Duodenal mucosa (tissue), 2 donors: ENCODE data around the gene FRMD4B.

ENCODE experiments used
- H3K27ac ChIP-seq: one replicate; pipeline ENCODE4 v1.7.0; 2013; ENCODE audit warnings: low read depth, low read length
- H3K27me3 ChIP-seq, 2 donors: one replicate each; pipeline ENCODE4 v1.7.0; 2013; ENCODE audit warnings: low read length in 2 of 2, control low read depth in 1 of 2; ENCODE audit not compliant: insufficient read depth in 2 of 2, control insufficient read depth in 1 of 2
- H3K36me3 ChIP-seq, 2 donors: one replicate each; pipeline ENCODE4 v1.7.0; 2013; ENCODE audit warnings: low read length in 2 of 2, control low read depth in 1 of 2; ENCODE audit not compliant: insufficient read depth in 2 of 2, control insufficient read depth in 1 of 2
- H3K4me1 ChIP-seq, 2 donors: one replicate each; pipeline ENCODE4 v1.7.0; 2013; ENCODE audit warnings: low read length in 2 of 2, control low read depth in 1 of 2; ENCODE audit not compliant: insufficient read depth in 2 of 2, control insufficient read depth in 1 of 2
- H3K4me3 ChIP-seq, 2 donors: one replicate each; pipeline ENCODE4 v1.7.0; 2013; ENCODE audit warnings: low read length in 2 of 2, low read depth in 1 of 2
- H3K9ac ChIP-seq, 2 donors: one replicate each; pipeline ENCODE4 v1.7.0; 2013; ENCODE audit warnings: low read length in 2 of 2, low read depth in 1 of 2
- H3K9me3 ChIP-seq, 2 donors: one replicate each; pipeline ENCODE4 v1.7.0; 2013; ENCODE audit warnings: low read length in 2 of 2, control low read depth in 1 of 2; ENCODE audit not compliant: control insufficient read depth in 1 of 2

FRMD4B gene

DNA sequence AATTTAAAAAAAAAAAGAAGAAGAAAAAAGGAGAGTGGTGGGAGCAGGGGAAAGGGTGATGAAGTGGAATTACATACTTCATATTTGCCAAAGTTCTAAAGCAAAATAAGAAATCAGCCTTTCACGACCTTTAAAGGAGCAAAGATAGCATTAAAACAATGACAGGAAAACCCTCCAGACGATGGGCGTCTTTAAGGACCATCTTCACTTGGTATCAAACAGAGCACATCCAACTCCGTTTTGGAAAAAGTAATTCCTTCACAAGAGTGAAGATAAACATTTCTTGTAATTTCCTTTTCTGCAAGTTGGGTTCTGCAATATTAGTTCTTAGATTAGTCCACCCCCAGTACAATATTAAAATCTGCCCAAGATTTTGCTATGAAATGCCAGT lies 32.8 kb downstream of the FRMD4B start:
- H3K27ac ChIP-seq: no peak overlapping the region
- H3K9me3 ChIP-seq: no peaks in the 10 kb centered on the region
- no peaks in the 10 kb centered on the region for H3K36me3 ChIP-seq
- no peak overlapping the region for H3K9ac ChIP-seq
- no peaks in the 10 kb centered on the region for H3K27me3 ChIP-seq
- H3K4me1 ChIP-seq: peaks cover 0 to 6% of the 10 kb centered on the region in 2 donors
- peak overlapping the region in 1 of 2 donors; percentile 35 for H3K4me3 ChIP-seq

DNA sequence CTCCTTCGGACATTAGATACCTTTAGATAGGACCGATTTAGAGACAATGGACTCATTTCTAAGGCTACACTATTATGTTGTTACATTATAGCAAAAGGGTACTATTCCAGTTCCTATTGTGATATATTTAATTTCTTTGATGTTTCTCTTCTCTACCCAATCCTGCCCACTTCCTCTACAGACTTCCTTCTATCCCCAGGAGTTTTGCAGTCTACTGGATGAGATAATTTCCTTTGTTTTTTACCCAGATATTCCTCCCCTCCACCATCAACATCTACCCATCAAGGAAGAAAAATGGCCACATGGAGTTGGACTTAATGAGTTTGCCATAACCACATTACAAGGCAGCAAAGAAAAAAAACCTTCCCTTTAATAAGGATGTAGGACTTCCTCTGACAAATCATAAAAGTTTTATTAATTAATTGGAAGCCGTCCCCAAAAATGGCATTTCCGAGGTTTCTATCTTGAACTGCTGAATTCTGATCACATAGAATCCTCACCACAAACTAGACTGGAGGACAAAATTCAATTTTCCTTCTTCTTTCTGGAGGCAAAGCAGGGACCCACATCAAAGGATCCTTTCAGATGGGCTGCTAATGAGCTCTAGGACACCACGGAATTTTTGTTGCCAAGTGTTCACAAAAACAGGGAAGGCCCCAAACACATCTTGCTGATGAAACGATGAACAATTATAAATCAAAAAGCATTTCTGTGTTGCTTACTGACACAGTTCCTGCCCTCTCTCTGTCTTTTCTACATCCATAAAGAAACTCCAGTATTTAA lies 33.4 kb downstream of the FRMD4B start:
- H3K27ac ChIP-seq: no peak overlapping the region
- H3K4me3 ChIP-seq: no peak overlapping the region

DNA sequence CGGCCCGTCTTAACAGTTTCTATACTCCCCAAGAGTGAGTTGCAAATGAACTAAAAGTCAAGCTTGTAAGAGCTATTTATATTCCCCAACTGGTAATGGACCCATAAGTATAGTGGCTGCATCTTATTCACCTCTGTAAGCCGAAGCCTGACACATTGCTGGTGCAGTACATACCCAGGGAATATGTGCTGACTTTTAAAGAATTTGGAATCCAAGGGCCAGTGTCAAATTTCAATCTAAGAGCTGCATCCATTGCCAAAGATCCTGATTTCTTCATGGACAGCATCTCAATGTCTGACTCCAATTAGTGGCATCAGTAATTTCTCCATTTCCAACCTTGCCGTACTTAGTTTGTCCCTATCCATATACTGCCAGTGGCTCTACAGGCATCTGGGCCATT lies 42.0 kb downstream of the FRMD4B start:
- H3K9me3 ChIP-seq: no peaks in the 10 kb centered on the region
- H3K9ac ChIP-seq: no peak overlapping the region
- no peaks in the 10 kb centered on the region for H3K4me1 ChIP-seq
- no peaks in the 10 kb centered on the region for H3K36me3 ChIP-seq
- no peaks in the 10 kb centered on the region for H3K27me3 ChIP-seq
- H3K27ac ChIP-seq: no peak overlapping the region
- H3K4me3 ChIP-seq: no peak overlapping the region

More for the DNA sequence above, 33.4 kb downstream of the FRMD4B start:
- Histone ChIP-seq H3K9me3 (no peaks in the 10 kb centered on the region), H3K9ac (no peak overlapping the region), H3K36me3 (no peaks in the 10 kb centered on the region), H3K4me1 (peaks cover 0 to 5% of the 10 kb centered on the region in 2 donors), H3K27me3 (no peaks in the 10 kb centered on the region)

DNA sequence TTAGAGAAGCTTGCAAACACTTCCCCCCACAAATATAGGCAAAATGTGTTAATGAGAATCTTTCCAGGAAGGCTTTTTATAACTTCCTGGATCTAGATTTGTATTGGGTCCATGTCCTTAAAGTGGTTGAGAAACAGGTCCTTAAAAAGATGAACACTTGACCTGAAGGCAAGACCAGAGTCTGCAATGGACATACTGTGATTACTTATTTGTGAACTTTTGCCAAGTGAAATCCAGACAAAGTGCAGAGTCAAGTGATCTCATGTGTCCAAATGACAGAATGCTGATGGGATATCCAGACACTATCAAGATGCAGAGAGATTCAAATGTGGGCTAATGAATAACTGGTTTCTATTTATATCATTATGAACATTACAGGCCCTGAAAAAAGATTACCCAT lies 43.8 kb downstream of the FRMD4B start:
- Histone ChIP-seq H3K27ac (no peak overlapping the region), H3K36me3 (no peaks in the 10 kb centered on the region), H3K4me1 (no peaks in the 10 kb centered on the region), H3K27me3 (no peaks in the 10 kb centered on the region), H3K9me3 (no peaks in the 10 kb centered on the region), H3K9ac (no peak overlapping the region), H3K4me3 (no peak overlapping the region)

GRCh38 chr3:69339760-69340159 lies 46.1 kb downstream of the FRMD4B start:
- H3K9ac ChIP-seq: no peak overlapping the region
- H3K36me3 ChIP-seq: no peaks in the 10 kb centered on the region
- H3K27ac ChIP-seq: no peak overlapping the region
- no peaks in the 10 kb centered on the region for H3K9me3 ChIP-seq
- H3K4me3 ChIP-seq: no peak overlapping the region
- H3K4me1 ChIP-seq: no peaks in the 10 kb centered on the region
- no peaks in the 10 kb centered on the region for H3K27me3 ChIP-seq

- Histone ChIP-seq H3K4me1 (no peaks in the 10 kb centered on the region), H3K36me3 (no peaks in the 10 kb centered on the region), H3K9ac (no peak overlapping the region), H3K27ac (no peak overlapping the region), H3K9me3 (no peaks in the 10 kb centered on the region), H3K27me3 (no peaks in the 10 kb centered on the region), H3K4me3 (no peak overlapping the region)
Observed at GRCh38 chr3:69338911-69339310, 47.0 kb downstream of the FRMD4B start.

GRCh38 chr3:69332934-69333333 lies 53.0 kb downstream of the FRMD4B start:
- no peaks in the 10 kb centered on the region for H3K36me3 ChIP-seq
- peaks cover 0 to 7% of the 10 kb centered on the region in 2 donors for H3K4me1 ChIP-seq
- H3K27me3 ChIP-seq: no peaks in the 10 kb centered on the region
- no peak overlapping the region for H3K4me3 ChIP-seq
- H3K27ac ChIP-seq: no peak overlapping the region
- no peak overlapping the region for H3K9ac ChIP-seq
- H3K9me3 ChIP-seq: peaks cover 0 to 3% of the 10 kb centered on the region in 2 donors

- H3K4me3 ChIP-seq: no peak overlapping the region
- H3K27ac ChIP-seq: no peak overlapping the region
- H3K9me3 ChIP-seq: peaks cover 0 to 3% of the 10 kb centered on the region in 2 donors
- peaks cover 0 to 8% of the 10 kb centered on the region in 2 donors for H3K4me1 ChIP-seq
- no peak overlapping the region for H3K9ac ChIP-seq
- no peaks in the 10 kb centered on the region for H3K27me3 ChIP-seq
- no peaks in the 10 kb centered on the region for H3K36me3 ChIP-seq
Observed at GRCh38 chr3:69330891-69331400, 54.9 kb downstream of the FRMD4B start.

- H3K4me1 ChIP-seq: peaks cover 0 to 8% of the 10 kb centered on the region in 2 donors
- no peaks in the 10 kb centered on the region for H3K36me3 ChIP-seq
- no peak overlapping the region for H3K9ac ChIP-seq
- peaks cover 0 to 3% of the 10 kb centered on the region in 2 donors for H3K9me3 ChIP-seq
- no peak overlapping the region for H3K4me3 ChIP-seq
- H3K27me3 ChIP-seq: no peaks in the 10 kb centered on the region
- H3K27ac ChIP-seq: no peak overlapping the region
Observed at GRCh38 chr3:69329892-69330291, 56.0 kb downstream of the FRMD4B start.

GRCh38 chr3:69328963-69329302 lies 57.0 kb downstream of the FRMD4B start:
- H3K27ac ChIP-seq: no peak overlapping the region

More at GRCh38 chr3:69328963-69329302, 57.0 kb downstream of the FRMD4B start:
- H3K36me3 ChIP-seq: no peaks in the 10 kb centered on the region
- no peak overlapping the region for H3K9ac ChIP-seq
- H3K4me1 ChIP-seq: peaks cover 0 to 8% of the 10 kb centered on the region in 2 donors
- H3K4me3 ChIP-seq: no peak overlapping the region
- no peaks in the 10 kb centered on the region for H3K27me3 ChIP-seq
- H3K9me3 ChIP-seq: peaks cover 0 to 3% of the 10 kb centered on the region in 2 donors
